ENCODE measurements around the gene WNT11.

DNA sequence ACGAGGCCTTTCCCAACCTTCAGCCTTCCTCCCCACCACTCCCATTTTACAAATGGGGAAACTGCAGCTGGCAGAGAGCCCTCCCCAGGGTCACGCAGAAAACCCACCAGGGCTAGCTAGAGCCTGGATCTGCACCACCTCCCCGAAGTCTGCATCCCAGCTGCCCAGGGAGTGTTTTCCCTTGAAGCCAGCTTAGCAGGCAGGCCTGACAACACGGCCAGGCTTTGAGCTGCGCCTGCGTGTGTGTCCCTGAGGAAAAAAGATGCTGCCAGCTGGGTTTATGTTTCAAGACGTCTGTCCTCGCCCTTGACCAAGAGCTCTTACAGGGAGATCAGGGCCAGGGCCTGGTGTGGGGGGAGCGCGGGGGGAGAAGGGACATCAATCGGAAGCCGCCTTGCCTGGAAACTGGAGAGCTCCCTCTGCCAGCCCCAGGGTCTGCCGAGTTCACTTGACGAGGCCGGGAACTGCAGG lies 20.3 kb downstream of the WNT11 start:
- TF ChIP-seq, protein P1, sequence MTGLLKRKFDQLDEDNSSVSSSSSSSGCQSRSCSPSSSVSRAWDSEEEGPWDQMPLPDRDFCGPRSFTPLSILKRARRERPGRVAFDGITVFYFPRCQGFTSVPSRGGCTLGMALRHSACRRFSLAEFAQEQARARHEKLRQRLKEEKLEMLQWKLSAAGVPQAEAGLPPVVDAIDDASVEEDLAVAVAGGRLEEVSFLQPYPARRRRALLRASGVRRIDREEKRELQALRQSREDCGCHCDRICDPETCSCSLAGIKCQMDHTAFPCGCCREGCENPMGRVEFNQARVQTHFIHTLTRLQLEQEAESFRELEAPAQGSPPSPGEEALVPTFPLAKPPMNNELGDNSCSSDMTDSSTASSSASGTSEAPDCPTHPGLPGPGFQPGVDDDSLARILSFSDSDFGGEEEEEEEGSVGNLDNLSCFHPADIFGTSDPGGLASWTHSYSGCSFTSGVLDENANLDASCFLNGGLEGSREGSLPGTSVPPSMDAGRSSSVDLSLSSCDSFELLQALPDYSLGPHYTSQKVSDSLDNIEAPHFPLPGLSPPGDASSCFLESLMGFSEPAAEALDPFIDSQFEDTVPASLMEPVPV (CRISPR knock-in tag; IDR thresholded peaks at IDR 0.05), result no peak
- no peak for TF ChIP-seq ZNF777 (CRISPR knock-in tag; IDR thresholded peaks at IDR 0.05)
- no peak for TF ChIP-seq ZFP41 (CRISPR knock-in tag; IDR thresholded peaks at IDR 0.05; ENCODE audit: borderline replicate concordance)
- no peak for TF ChIP-seq FOSL2 (CRISPR knock-in tag; IDR thresholded peaks at IDR 0.05)
